ENCODE measurements around the gene CCDC78.
A peak's percentile ranks its signal among the peaks of the same experiment; 100 is the strongest.

The CCDC78 gene

DNA sequence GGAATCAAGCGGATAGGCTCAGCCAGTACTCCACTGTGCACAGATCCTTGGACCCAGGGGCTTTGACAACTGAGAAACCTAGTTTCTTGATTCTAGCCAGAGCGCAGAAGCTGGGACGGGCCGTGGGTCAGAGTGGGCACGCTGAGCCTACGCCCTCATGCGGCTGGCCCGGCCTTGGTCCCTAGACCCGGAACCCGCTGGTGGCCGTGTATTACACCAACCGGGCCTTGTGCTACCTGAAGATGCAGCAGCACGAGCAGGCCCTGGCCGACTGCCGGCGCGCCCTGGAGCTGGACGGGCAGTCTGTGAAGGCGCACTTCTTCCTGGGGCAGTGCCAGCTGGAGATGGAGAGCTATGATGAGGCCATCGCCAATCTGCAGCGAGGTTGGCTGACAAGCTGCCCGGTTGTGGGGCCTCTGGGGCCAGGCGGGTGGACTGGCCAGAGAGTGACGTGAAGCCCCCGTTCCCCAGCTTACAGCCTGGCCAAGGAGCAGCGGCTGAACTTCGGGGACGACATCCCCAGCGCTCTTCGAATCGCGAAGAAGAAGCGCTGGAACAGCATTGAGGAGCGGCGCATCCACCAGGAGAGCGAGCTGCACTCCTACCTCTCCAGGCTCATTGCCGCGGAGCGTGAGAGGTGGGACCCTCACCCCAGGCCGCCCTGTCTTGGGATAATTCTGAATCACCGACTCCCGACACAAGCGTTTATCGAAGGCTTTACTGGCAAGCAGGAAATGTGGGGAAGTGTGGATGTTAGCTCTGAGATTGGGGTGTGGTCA is 45.1 kb downstream of the CCDC78 start:
- no peak for DNase-seq (ENCODE audit: extremely low read depth in 1 of 2, low read depth in 1 of 2)

DNA sequence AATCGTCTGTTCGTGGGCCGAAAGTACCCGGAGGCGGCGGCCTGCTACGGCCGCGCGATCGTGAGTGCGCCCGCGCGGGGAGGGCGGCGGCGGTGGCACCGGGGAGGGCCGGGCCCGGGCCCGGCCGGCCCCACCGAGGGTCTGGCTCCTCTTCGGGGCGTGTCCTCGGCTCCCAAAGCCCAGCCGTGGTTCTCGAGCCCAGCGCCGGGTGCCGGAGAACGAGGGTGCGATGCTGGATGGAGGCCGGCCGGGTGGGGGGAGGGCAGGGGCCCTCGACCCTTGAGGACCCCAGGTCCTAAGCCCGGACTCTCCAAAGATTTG is 45.7 kb downstream of the CCDC78 start:
- DNase-seq (ENCODE audit: extremely low read depth in 1 of 2, low read depth in 1 of 2), result no peak

DNA sequence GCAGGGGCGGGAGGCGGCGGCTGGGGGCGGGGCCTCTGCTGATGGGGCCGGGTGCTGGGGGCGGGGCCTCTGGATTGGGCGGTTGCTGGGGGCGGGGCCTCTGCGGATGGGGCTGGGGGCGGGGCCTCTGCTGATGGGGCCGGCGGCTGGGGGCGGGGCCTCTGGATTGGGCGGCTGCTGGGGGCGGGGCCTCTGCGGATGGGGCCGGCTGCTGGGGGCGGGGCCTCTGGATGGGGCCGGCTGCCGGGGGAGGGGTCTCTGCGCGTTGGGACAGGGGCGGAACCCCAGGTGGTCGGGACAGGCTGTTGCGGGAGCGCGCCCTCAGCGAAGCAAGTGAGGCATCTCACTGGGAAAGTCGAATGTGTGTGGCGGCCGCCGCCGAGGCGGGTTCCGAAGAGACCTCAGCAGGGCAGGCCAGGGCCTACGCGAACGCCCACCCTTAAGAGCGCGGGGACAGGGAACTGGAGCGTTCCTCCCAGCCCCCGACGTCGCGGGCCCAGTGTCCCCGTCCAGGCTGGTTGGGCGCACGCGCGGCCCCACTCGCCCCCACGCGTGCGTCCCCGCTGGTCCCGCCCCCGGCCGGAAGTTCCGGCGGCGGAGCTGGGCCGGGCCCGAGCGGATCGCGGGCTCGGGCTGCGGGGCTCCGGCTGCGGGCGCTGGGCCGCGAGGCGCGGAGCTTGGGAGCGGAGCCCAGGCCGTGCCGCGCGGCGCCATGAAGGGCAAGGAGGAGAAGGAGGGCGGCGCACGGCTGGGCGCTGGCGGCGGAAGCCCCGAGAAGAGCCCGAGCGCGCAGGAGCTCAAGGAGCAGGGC is 46.2 kb downstream of the CCDC78 start, which contains the start of gene STUB1:
TSS of gene STUB1 (plus strand) at position 597 of the 811 bp plus-strand sequence. CDS start at position 713, 116 bp downstream.
- peak; percentile 56 to 82 for DNase-seq (ENCODE audit: extremely low read depth in 1 of 2, low read depth in 1 of 2)

DNA sequence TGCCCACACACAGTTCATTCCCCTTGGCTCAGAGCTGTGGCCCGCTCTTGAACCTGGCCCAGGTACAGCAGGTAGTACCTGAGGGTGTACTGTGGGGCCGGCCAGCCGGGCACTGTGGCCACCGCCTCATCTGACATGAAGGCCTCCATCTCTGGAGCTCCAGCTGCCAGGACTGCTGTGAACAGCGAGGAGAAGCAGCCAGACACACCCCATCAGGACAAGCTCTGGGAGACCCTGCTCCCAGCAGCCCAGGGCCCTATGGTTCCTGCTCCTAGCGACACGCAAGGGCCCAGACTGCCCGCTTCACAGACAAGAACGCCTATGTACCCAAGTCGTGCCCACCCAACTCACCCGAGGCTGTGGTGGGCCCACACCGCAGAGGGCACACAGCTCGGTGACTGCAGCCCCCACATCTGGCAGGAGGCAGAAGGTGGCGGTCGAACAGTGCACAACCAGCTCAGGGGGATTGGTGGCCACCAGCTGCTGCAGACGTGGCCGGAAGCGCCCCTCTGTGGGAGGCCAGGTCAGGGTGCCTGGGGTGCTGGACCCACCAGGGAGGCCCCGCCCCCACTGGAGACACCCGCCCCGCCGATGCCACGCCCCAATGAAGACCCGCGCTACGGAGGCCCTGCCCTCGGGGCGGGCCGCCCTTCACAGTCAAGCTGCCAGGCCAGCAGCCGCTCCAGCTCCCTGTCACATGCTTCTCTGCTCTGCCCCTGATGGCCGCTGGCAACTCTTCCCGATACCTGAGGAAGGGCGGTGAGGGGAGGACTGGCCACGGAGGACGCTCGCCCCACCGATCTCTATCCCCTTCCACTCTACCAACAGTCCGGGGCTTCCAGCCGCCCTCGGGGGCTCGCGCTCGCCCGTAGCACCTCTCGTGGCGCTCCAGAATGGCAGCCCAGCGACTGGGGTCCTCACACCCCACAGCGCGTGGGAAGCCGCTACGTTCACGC is 47.1 kb downstream of the CCDC78 start:
- no peak for DNase-seq (ENCODE audit: extremely low read depth in 1 of 2, low read depth in 1 of 2)

DNA sequence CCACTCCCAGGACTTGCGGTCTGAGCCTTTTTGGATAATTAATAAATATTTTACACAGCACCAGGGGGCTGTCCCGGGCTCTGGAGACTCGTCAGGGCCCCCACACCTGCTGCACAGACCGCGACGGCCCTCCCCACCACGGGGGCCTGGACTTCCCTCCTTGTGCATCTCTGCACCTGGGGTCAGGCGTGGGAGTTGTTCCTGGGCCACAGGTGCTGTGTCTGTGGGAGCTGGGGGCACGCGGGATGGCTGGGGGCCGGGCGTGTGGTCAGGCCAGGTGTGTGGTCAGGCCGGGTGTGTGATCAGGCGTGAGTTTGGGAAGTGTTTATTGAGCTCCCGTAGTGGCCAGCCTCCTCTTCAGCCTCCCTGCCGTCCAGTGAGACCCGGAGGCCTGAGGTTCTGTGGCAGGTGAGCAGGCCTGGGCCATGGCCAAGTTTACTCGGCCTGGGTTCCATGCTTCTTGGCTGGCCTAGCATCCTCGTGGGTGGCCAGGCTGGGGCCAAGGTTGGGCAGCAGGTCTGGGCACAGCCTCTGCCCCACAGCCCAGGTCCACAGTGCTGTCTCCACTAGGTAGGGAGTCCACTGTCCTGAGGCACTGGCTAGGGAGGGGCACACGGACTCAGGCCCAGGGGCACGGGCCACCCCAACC is 47.9 kb downstream of the CCDC78 start:
- no peak for DNase-seq (ENCODE audit: extremely low read depth in 1 of 2, low read depth in 1 of 2)

DNA sequence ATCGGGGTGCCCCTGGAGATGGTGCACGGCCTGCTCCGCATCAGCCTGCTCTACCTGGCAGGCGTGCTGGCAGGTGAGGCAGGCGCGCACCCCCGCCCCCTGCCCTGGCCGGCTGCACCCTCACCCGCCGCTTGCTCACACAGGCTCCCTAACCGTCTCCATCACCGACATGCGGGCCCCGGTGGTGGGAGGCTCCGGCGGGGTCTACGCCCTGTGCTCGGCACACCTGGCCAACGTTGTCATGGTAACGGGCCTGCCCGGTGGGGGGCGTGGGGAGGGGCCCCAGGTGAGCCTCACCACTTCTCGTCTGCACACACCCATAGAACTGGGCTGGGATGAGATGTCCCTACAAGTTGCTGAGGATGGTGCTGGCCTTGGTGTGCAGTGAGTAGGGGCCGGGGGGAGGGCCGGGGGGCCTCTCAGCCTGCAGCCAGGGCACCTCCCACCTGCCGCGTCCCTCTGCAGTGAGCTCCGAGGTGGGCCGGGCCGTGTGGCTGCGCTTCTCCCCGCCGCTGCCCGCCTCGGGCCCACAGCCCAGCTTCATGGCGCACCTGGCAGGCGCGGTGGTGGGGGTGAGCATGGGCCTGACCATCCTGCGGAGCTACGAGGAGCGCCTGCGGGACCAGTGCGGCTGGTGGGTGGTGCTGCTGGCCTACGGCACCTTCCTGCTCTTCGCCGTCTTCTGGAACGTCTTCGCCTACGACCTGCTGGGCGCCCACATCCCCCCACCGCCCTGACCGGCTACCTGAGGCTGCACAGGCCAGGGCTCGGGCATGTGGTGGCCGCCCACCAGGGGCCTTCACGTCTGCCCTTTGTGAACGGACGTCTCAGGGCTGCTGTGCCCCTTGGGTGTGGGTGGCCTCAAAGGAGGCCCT is 48.7 kb downstream of the CCDC78 start:
- no peak for DNase-seq (ENCODE audit: extremely low read depth in 1 of 2, low read depth in 1 of 2)

DNA sequence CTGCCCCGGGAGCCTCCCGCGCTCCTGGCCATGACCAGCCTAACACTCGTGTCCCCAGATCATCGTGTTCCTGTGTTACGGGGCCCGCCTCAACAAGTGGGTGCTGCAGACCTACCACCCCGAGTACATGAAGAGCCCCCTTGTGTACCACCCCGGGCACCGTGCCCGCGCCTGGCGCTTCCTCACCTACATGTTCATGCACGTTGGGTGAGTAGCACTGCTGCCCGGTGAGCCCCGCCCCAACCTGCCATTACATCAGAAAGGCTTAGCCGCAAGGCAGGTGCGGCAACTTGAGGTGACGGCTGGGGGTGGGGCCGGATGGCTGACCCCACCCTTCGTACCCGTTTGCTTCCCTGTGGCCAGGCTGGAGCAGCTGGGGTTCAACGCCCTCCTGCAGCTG is 49.3 kb downstream of the CCDC78 start:
- DNase-seq (ENCODE audit: extremely low read depth in 1 of 2, low read depth in 1 of 2), result no peak

DNA sequence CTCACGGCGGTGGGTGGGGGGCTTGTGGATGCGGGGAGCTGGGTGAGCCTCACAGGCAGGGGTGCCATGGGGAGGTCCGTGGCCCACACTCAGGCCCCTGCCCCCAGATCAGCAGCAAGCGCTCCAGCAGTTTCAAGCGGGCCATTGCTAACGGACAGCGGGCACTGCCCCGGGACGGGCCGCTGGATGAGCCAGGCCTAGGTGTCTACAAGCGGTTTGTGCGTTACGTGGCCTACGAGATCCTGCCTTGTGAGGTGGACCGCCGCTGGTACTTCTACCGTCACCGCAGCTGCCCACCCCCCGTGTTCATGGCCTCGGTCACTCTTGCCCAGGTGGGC is 49.7 kb downstream of the CCDC78 start:
- no peak for DNase-seq (ENCODE audit: extremely low read depth in 1 of 2, low read depth in 1 of 2)

DNA sequence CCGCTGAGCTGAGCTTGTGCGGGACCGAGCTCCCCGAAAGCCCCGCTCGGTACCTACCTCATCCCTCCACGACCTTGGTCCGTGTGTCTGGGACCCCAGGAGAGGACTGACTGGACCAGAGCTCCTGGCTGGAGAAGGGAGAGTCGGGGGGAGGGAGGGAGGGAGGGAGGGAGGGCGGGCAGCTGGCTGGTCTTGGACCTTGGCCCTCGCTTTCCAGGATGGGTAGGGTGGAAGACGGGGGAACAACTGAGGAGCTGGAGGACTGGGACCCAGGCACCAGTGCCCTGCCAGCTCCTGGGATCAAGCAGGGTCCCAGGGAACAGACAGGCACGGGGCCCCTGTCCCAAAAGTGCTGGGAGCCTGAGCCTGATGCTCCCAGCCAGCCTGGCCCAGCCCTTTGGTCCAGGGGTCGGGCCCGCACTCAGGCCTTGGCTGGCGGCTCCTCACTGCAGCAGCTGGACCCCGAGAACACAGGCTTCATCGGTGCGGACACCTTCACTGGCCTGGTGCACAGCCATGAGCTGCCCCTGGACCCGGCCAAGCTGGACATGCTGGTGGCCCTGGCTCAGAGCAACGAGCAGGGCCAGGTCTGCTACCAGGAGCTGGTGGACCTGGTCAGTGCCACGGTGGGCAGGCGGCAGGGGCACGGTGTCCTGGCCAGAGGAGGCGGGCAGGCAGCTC is 50.2 kb downstream of the CCDC78 start:
- DNase-seq (ENCODE audit: extremely low read depth in 1 of 2, low read depth in 1 of 2), result no peak

DNA sequence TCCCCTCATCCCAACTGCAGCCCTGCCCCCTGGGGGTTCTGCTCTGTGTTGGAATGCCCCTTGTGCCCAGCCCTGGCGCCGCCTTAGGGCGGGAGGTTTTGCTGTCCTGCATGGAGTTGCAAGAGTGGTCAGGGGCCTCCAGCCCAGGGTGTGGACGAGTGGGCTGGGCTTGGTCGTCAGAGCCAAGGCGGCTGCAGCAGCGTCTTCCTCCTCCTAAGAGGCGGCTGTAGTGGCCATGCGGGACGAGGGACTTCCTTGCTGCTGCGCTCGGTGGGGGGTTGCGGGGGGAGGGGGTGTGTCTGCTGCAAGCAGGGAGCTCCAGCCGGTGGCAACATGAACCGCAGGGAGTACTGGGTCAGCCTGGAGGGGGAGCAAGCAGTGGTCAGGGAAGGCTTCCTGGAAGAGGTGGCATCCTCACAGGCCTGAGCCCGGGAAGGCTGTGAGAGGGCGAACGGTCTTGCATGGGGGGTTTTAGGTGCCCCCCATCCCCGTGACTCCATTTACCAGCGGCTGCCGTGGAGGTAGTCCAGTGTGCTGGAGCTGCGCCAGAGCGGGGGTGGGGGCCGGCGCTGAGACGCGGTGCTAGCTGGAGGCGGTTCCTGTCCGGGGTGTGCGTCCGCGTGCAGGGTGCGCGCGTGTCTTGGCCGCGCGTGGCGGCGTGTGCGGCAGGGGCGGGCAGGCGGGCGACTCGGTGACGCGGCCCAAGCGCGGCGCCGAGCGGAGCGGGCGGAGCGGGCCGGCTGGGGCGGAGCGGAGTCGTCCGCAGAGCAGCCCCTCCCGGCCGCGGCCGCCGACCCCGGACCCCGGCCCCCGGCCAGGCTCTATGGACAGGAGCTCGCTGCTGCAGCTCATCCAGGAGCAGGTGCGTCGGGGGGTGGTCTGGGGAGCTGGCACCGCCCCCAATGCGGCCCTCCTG is 51.0 kb downstream of the CCDC78 start, which contains the start of gene RHBDL1:
TSS of gene RHBDL1 (plus strand) at position 704 of the 916 bp plus-strand sequence. CDS start at position 824, 120 bp downstream.
- DNase-seq (ENCODE audit: extremely low read depth in 1 of 2, low read depth in 1 of 2), result no peak

DNA sequence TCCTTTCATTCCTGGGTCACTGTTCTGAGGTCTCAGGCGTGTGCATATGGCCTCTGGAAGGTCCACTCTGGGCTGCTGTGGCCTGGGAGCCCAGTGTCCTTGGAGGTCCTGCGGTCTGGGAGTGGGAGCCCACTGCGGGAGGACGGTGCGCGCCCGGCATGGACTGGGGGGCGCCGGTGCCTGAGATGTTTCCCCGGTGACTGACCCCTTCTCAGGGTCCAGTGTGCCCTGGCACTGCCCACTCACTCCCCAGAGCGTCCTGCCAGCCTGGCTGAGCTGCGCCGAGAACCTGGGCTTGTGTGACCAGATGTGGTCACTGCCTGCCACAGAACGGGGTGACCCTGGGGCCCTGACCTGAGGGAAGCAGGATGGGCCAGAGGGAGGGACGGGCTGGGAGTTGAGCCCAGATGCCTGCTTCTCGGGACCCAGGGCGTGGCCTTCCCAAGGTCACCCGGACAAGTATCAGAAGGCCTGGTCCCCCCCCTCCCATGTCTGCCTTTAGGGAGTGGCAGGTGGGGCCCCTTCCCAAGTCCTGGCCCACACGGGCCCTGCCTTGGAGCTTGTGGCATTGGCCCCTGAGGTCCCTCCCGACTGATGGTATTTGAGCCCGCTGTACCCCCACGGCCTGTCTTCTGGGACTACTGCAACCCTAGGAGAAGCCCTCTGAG is 51.9 kb downstream of the CCDC78 start:
- no peak for DNase-seq (ENCODE audit: extremely low read depth in 1 of 2, low read depth in 1 of 2)

DNA sequence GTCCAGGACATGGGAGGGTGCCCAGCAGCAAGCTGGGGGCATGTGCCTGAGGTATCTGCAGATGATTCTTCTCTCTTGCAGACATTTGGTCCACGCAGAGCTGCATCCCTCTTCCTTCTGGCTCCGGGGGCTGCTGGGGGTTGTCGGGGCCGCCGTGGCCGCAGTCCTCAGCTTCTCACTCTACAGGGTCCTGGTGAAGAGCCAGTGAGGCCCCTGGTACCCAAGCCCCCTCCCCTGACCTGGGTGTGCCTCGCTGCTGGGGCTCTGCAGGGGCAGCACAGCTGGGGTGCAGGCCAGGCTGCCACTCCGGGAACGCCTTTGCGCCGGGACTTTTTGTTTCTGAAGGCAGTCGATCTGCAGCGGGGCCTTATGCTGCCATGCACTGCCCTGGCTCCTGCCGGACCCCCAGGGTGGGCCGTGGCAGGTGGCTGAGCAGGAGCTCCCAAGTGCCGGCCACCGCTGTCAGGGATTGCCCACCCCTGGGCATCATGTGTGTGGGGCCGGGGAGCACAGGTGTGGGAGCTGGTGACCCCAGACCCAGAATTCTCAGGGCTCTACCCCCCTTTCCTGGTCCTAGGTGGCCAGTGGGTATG is 52.7 kb downstream of the CCDC78 start:
- no peak for DNase-seq (ENCODE audit: extremely low read depth in 1 of 2, low read depth in 1 of 2)

DNA sequence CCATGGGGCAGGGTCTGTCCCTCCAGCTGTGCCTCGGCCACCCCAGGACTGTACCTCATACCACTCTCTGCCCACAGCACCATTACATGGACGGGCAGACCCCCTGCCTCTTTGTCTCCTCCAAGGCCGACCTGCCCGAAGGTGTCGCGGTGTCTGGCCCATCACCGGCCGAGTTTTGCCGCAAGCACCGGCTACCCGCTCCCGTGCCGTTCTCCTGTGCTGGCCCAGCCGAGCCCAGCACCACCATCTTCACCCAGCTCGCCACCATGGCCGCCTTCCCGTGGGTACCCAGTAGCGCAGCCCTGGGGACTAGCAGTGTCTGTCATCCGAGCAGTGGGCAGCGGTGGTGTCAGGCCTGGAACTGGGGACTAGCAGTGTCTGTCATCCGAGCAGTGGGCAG is 53.4 kb downstream of the CCDC78 start:
- DNase-seq (ENCODE audit: extremely low read depth in 1 of 2, low read depth in 1 of 2), result no peak

Data from activated CD8-positive, alpha-beta memory T cell treated with anti-CD3 and anti-CD28 coated beads for 1 hour (primary cell).